Common myeloid progenitor, CD34-positive (primary cell): Measurements from ENCODE around the gene DIPK1C.

Source experiments
- CTCF ChIA-PET: fragments of 350-600 bp; sonication (Branson Sonifier 250); formaldehyde crosslinking; loops from one replicate; lab custom pipeline; 2021; ENCODE audit warnings: antibody characterized with exemption; lab: Charles Lee
- POLR2A ChIA-PET: fragments of 350-600 bp; sonication (Branson Sonifier 250); formaldehyde crosslinking; loops from one replicate; lab custom pipeline; 2021; ENCODE audit warnings: antibody characterized with exemption; lab: Charles Lee
- DNase-seq, 3 donors: peaks; one replicate each; pipeline versions ENCODE4 v3.0.0 to v3.0.0-alpha.2; 2013
- H3K27ac ChIP-seq, 2 experiments: 1 replicate in 1 of 2; 2 replicates in 1 of 2; pipeline ENCODE4 v1.7.0; 2013; ENCODE audit warnings: inconsistent platforms in 2 of 2, low read length in 2 of 2, mild to moderate bottlenecking in 2 of 2, low read depth in 1 of 2, moderate library complexity in 1 of 2; ENCODE audit not compliant: severe bottlenecking in 2 of 2, insufficient read depth in 1 of 2, poor library complexity in 1 of 2
- H3K27me3 ChIP-seq, 5 experiments: replicated peaks in 2 of 5; 1 replicate in 3 of 5; 2 replicates in 2 of 5; pipeline versions ENCODE4 v1.6.1 to v1.7.0; 2013; ENCODE audit warnings: low read length in 4 of 5, mild to moderate bottlenecking in 2 of 5, moderate library complexity in 2 of 5, inconsistent platforms in 1 of 5; ENCODE audit not compliant: insufficient read depth in 5 of 5, control insufficient read depth in 4 of 5
- H3K36me3 ChIP-seq, 4 experiments: 1 replicate in 2 of 4; 2 replicates in 2 of 4; pipeline versions ENCODE4 v1.6.1 to v1.7.0; 2013; ENCODE audit warnings: low read length in 3 of 4, control low read depth in 1 of 4, mild to moderate bottlenecking in 1 of 4; ENCODE audit not compliant: control insufficient read depth in 4 of 4, insufficient read depth in 4 of 4
- H3K4me1 ChIP-seq, 4 experiments: 1 replicate in 3 of 4; 2 replicates in 1 of 4; pipeline versions ENCODE4 v1.6.1 to v1.7.1; 2013; ENCODE audit warnings: low read length in 3 of 4, mild to moderate bottlenecking in 3 of 4, control low read depth in 1 of 4, inconsistent platforms in 1 of 4, moderate library complexity in 1 of 4; ENCODE audit not compliant: control insufficient read depth in 4 of 4, insufficient read depth in 4 of 4; ENCODE audit errors: control extremely low read depth in 1 of 4
- H3K4me3 ChIP-seq, 7 experiments: 1 replicate in 4 of 7; 2 replicates in 3 of 7; pipeline versions ENCODE4 v1.5.1 to v1.7.0; 2013; ENCODE audit warnings: mild to moderate bottlenecking in 7 of 7, low read length in 6 of 7, moderate library complexity in 6 of 7, inconsistent platforms in 2 of 7, low read depth in 2 of 7, control low read depth in 1 of 7; ENCODE audit not compliant: insufficient read depth in 4 of 7, control insufficient read depth in 1 of 7; ENCODE audit errors: extremely low read depth in 1 of 7
- H3K9me3 ChIP-seq, 5 experiments: 1 replicate in 4 of 5; 2 replicates in 1 of 5; pipeline versions ENCODE4 v1.6.1 to v1.7.1; 2013; ENCODE audit warnings: low read length in 4 of 5, mild to moderate bottlenecking in 2 of 5, inconsistent platforms in 1 of 5, low read depth in 1 of 5, moderate library complexity in 1 of 5; ENCODE audit not compliant: control insufficient read depth in 4 of 5, insufficient read depth in 2 of 5; ENCODE audit errors: control extremely low read depth in 1 of 5
- WGBS: methylation state at CpG from one replicate; pipeline ENCODE4 v1.1.5; 2013; ENCODE audit not compliant: insufficient coverage; 5-methylcytosine and 5-hydroxymethylcytosine counted together

DIPK1C gene

GRCh38 chr18:74463254-74463653 lies 6.1 kb upstream of the DIPK1C start:
- POLR2A ChIA-PET = no interaction called here
- no peaks in the 10 kb centered on the region for H3K36me3 ChIP-seq
- no peaks in the 10 kb centered on the region for H3K9me3 ChIP-seq
- peaks cover 0 to 34% (median 13%) of the 10 kb centered on the region in 5 experiments for H3K27me3 ChIP-seq
- CTCF ChIA-PET = no interaction called here
- DNase-seq = no peak
- peaks cover 0 to 2% (median 0%) of the 10 kb centered on the region in 4 experiments for H3K4me1 ChIP-seq
- H3K27ac ChIP-seq = no peak overlapping the region
- 95% methylated on average over 7 of the region's 8 CpGs for WGBS
- no peak overlapping the region for H3K4me3 ChIP-seq

DNA sequence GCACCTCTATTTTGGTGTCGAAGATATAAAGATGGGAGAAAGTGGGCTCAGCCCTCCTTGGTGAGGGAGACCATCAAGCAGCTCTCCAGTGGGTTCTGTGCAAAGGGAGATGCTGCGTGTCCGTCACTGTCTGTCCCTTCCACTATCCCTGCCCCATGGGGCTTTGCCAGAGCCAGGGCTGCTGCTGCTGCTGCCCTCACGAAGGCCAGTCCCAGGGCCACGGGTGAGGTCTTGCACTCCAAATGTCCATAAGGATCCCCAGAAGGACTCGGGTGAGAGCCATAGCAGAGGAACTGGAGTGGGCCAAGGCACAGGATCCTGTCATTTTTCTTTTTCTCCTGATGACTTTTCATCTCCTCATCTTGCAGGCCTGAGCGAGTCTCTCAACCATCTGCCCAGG lies 3.7 kb upstream of the DIPK1C start:
- CTCF ChIA-PET = no interaction called here
- Histone ChIP-seq H3K36me3 (no peaks in the 10 kb centered on the region), H3K27ac (no peak overlapping the region), H3K4me1 (peaks cover 3 to 18% (median 9%) of the 10 kb centered on the region in 4 experiments), H3K9me3 (no peaks in the 10 kb centered on the region), H3K4me3 (no peak overlapping the region), H3K27me3 (peaks cover 0 to 56% (median 22%) of the 10 kb centered on the region in 5 experiments)
- no peak for DNase-seq
- 85% methylated on average over 6 of the region's 7 CpGs for WGBS
- POLR2A ChIA-PET = no interaction called here

DNA sequence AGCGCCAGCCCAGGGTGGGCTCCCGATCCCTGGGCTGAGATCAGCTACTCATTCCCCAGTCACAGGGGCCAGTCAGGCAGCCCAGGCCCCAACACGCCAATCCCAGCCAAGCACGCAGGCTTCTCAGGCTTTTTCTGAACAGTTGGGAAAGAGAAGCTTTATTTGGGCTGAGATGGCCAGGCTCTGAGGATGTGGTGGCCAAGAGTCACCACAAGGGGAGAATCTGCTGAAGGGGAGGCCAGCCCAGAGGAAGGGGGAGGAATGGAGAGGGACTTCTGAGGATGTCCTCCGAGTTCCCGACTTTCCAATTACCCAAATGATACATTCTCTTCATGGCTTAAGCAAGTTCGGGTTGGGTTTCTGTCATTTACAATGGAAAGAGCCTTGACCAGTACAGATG lies 2.8 kb upstream of the DIPK1C start:
- POLR2A ChIA-PET = no interaction called here
- no peak for DNase-seq
- no peaks in the 10 kb centered on the region for H3K9me3 ChIP-seq
- CTCF ChIA-PET = interaction anchor here (1.4 kb wide), 1 partner anchor 16 kb away, joined by 3 read pairs; no protein-coding TSS in a partner anchor
- no peak overlapping the region for H3K27ac ChIP-seq
- 67% methylated on average over 5 of the region's 7 CpGs for WGBS
- H3K4me1 ChIP-seq = peaks cover 3 to 18% (median 9%) of the 10 kb centered on the region in 4 experiments
- peaks cover 2 to 65% (median 24%) of the 10 kb centered on the region in 5 experiments for H3K27me3 ChIP-seq
- no peaks in the 10 kb centered on the region for H3K36me3 ChIP-seq
- no peak overlapping the region for H3K4me3 ChIP-seq

DNA sequence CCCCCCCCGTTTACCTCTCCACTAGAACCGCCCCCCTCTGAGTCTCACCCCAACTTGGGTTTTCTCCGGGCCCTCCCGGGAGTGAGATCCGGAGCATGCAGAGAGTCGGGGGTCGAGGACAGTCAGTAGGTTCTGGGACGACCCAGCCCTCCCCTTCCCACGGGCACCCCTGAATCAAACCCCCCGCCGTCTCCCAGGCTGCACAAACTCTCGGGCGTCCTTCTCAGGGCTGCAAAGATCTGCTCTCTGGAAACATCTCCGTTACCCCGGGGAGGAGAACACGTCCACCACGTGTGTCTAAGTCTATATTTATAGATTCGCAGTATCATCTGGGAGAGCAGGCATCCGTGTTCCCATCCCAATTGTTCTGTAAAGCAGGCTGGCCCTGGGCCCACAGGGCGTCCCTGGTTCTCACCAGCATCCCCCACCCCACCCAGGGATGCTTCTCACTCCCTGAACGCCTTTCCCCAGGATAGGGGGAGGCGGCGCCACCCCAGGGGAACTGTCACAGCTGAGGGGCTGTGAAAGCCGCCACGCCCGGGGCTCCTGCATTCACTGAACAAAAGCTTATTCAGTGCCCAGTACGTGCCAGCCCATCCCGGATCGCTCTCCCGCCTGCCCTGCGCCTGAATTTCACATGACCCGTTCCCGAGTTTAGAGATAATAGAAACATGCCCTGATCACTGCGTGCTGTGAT lies 765 bp upstream of the DIPK1C start:
- peaks cover 3 to 18% (median 9%) of the 10 kb centered on the region in 4 experiments for H3K4me1 ChIP-seq
- WGBS = 23% methylated on average over 32 of the region's 34 CpGs
- H3K9me3 ChIP-seq = no peaks in the 10 kb centered on the region
- H3K36me3 ChIP-seq = no peaks in the 10 kb centered on the region
- H3K27ac ChIP-seq = no peak overlapping the region
- ChIA-PET POLR2A (no interaction called here), CTCF (interaction anchor here (1.0 to 1.3 kb wide), 2 partner anchors 80 to 105 kb away, joined by 3 read pairs; no protein-coding TSS in a partner anchor)
- no peak overlapping the region for H3K4me3 ChIP-seq
- H3K27me3 ChIP-seq = peaks cover 5 to 79% (median 31%) of the 10 kb centered on the region in 5 experiments
- DNase-seq = no peak

DNA sequence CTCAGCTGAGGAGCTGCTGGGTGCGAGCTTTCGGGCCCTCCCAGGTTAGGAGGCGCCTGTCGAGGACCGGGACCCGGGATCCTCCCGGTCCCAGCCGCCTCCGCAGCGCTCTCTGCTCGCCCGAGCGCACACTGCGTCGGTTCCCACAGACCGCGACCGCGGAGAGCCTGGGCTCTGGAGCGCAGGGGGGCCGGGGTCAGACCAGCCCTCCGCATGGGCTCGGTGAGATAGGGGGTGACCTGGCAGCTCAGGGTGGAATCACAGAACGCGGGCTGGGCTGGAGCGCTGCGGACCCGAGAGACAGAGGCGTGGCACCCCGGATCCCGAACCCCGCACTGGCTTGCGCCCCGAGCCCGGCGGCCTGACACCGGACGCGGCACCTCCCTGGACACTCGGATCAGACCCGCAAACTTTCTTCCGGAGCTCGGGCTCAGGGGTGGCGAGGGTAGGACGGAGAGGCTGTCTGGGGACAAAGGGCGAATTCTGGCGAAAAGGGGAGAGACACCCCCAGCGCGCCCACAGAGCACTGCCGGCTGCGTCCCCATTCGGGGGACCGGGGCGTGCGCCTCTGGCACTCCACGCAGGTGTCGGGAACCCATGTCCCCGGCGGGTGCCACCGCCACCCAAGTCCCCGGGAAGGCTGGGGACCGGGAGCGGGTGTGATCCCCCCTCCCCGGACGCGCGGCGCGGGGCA lies 612 bp downstream of the DIPK1C start:
- peak in 2 of 3 donors; percentile 29 to 31 for DNase-seq
- peaks cover 3 to 18% (median 9%) of the 10 kb centered on the region in 4 experiments for H3K4me1 ChIP-seq
- no peaks in the 10 kb centered on the region for H3K9me3 ChIP-seq
- H3K4me3 ChIP-seq = peak overlapping the region in 6 of 7 experiments; percentile 17 to 62 (median 48)
- no peak overlapping the region for H3K27ac ChIP-seq
- WGBS = 1% methylated on average over 55 of the region's 69 CpGs
- CTCF ChIA-PET = no interaction called here
- H3K36me3 ChIP-seq = no peaks in the 10 kb centered on the region
- H3K27me3 ChIP-seq = peaks cover 5 to 91% (median 33%) of the 10 kb centered on the region in 5 experiments
- POLR2A ChIA-PET = no interaction called here

- H3K27me3 ChIP-seq = peaks cover 5 to 94% (median 33%) of the 10 kb centered on the region in 5 experiments
- CTCF ChIA-PET = no interaction called here
Measured at GRCh38 chr18:74456017-74456348, 1.1 kb downstream of the DIPK1C start.

DNA sequence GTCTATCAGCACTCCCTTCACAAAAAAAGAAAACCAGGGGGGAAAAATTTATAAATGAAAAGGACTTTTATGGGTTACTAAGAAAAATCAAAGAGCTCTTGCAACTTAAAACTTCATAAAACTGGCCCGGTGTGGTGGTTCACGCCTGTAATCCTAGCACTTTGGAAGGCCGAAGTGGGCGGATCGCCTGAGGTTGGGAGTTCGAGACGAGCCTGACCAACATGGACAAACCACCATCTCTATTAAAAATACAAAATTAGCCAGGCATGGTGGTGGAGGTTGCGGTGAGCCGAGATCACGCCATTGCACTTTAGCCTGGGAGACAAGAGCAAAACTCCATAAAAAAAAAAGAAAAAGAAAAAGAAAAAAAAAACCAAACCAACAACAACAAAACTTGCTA lies 1.7 kb downstream of the DIPK1C start:
- H3K4me3 ChIP-seq = no peak overlapping the region
- H3K36me3 ChIP-seq = no peaks in the 10 kb centered on the region
- peaks cover 3 to 18% (median 9%) of the 10 kb centered on the region in 4 experiments for H3K4me1 ChIP-seq
- H3K27me3 ChIP-seq = peaks cover 5 to 94% (median 29%) of the 10 kb centered on the region in 5 experiments
- ChIA-PET POLR2A (no interaction called here), CTCF (no interaction called here)
- no peaks in the 10 kb centered on the region for H3K9me3 ChIP-seq
- DNase-seq = no peak
- no peak overlapping the region for H3K27ac ChIP-seq
- 86% methylated on average over 2 of the region's 10 CpGs for WGBS

More at GRCh38 chr18:74456017-74456348, 1.1 kb downstream of the DIPK1C start:
- POLR2A ChIA-PET = no interaction called here
- DNase-seq = peak in 2 of 3 donors; percentile 14 to 15
- Histone ChIP-seq H3K36me3 (no peaks in the 10 kb centered on the region), H3K27ac (no peak overlapping the region), H3K9me3 (no peaks in the 10 kb centered on the region), H3K4me3 (peak overlapping the region in 4 of 7 experiments; percentile 47 to 62 (median 51)), H3K4me1 (peaks cover 3 to 18% (median 9%) of the 10 kb centered on the region in 4 experiments)
- WGBS = 7% methylated on average over 6 of the region's 7 CpGs
